ENCODE data around the gene GBP3. TPM values are rescaled to one million over a fixed set of nuclear protein-coding genes. Genes with fewer than 3 reads are reported as not detected.

GBP3 gene
- total and polyA plus RNA-seq, 2 experiments from 2014 or later: 0.13 TPM; not detected in 1

- Mint-ChIP-seq H3K9me3 (peaks cover 20% of the 10 kb centered on the region), H3K4me3 (no peak overlapping the region), H3K4me1 (no peaks in the 10 kb centered on the region), H3K36me3 (ENCODE audit: low read depth) (no peaks in the 10 kb centered on the region), H3K27ac (no peak overlapping the region), H3K27me3 (ENCODE audit: insufficient read depth, low read depth, poor library complexity) (peaks cover 2% of the 10 kb centered on the region)
- no peak overlapping the region for H3K27ac ChIP-seq (ENCODE audit: low read depth)
- no peaks in the 10 kb centered on the region for H4K20me1 ChIP-seq (replicated peaks; ENCODE audit: insufficient read depth)
- no peak for ATAC-seq
- H3K4me1 ChIP-seq (ENCODE audit: insufficient read depth): no peaks in the 10 kb centered on the region
- 0 out of 2 replicates have a peak, but pooled peaks cover 3% of the 10 kb centered on the region for H3K9me2 ChIP-seq (ENCODE audit: insufficient read depth)
- H3K27me3 ChIP-seq (ENCODE audit: insufficient read depth): no peaks in the 10 kb centered on the region
- no peak overlapping the region for H3K4me3 ChIP-seq
- no peak for DNase-seq (ENCODE audit: low spot score)
- H3K79me2 ChIP-seq (replicated peaks; ENCODE audit: insufficient read depth): no peaks in the 10 kb centered on the region
- no peaks in the 10 kb centered on the region for H3F3A ChIP-seq (replicated peaks; ENCODE audit: low read depth)
- no peaks in the 10 kb centered on the region for H3K36me3 ChIP-seq (ENCODE audit: insufficient read depth)
- H3K4me2 ChIP-seq: no peak overlapping the region
- no peak overlapping the region for H2AFZ ChIP-seq
- TF ChIP-seq STAT1 (IDR thresholded peaks at IDR 0.05; ENCODE audit: unreplicated experiment): no peak
- TF ChIP-seq CTCF (conservative IDR thresholded peaks at IDR 0.05; ENCODE audit: low read depth in 2 of 2): no peak
- no peak for TF ChIP-seq POLR2AphosphoS5 (IDR thresholded peaks at IDR 0.05; ENCODE audit: low read depth)
- no peak for TF ChIP-seq EZH2phosphoT487 (IDR thresholded peaks at IDR 0.05; ENCODE audit: unreplicated experiment)
- no peak for TF ChIP-seq ETS1 (IDR thresholded peaks at IDR 0.05)
Observed at GRCh38 chr1:89042491-89042890, 19.8 kb upstream of the GBP3 start.

- Mint-ChIP-seq H3K9me3 (peaks cover 20% of the 10 kb centered on the region), H3K36me3 (ENCODE audit: low read depth) (no peaks in the 10 kb centered on the region), H3K27ac (no peak overlapping the region)
- TF ChIP-seq CREB1 (CRISPR knock-in tag; IDR thresholded peaks at IDR 0.05; ENCODE audit: low read depth) (no peak), CTCF (conservative IDR thresholded peaks at IDR 0.05; ENCODE audit: low read depth in 2 of 2) (no peak), REST (IDR thresholded peaks at IDR 0.05; ENCODE audit: unreplicated experiment) (no peak)
Observed at GRCh38 chr1:89041721-89042120, 19.1 kb upstream of the GBP3 start.

More at GRCh38 chr1:89041721-89042120, 19.1 kb upstream of the GBP3 start:
- Mint-ChIP-seq H3K27me3 (ENCODE audit: insufficient read depth, low read depth, poor library complexity) (peaks cover 2% of the 10 kb centered on the region), H3K4me3 (no peak overlapping the region), H3K4me1 (no peaks in the 10 kb centered on the region)
- Histone ChIP-seq H3K27me3 (ENCODE audit: insufficient read depth) (no peaks in the 10 kb centered on the region), H3K27ac (ENCODE audit: low read depth) (no peak overlapping the region), H3K4me1 (ENCODE audit: insufficient read depth) (no peaks in the 10 kb centered on the region), H3F3A (replicated peaks; ENCODE audit: low read depth) (no peaks in the 10 kb centered on the region), H3K4me3 (no peak overlapping the region), H3K79me2 (replicated peaks; ENCODE audit: insufficient read depth) (no peaks in the 10 kb centered on the region), H2AFZ (no peak overlapping the region), H3K4me2 (no peak overlapping the region), H3K36me3 (ENCODE audit: insufficient read depth) (no peaks in the 10 kb centered on the region), H4K20me1 (replicated peaks; ENCODE audit: insufficient read depth) (no peaks in the 10 kb centered on the region), H3K9me2 (ENCODE audit: insufficient read depth) (0 out of 2 replicates have a peak, but pooled peaks cover 3% of the 10 kb centered on the region)
- DNase-seq (ENCODE audit: low spot score) (no peak), ATAC-seq (no peak)
